ENCODE measurements around the gene ENOX2.

GRCh38 chrX:130594453-130594916 is 308.5 kb downstream of the ENOX2 start:
- TF ChIP-seq POLR2A (IDR thresholded peaks at IDR 0.05) (no peak), EP300 (IDR thresholded peaks at IDR 0.05; ENCODE audit: low read depth) (no peak), CTCF (IDR thresholded peaks at IDR 0.05) (no peak), POLR2AphosphoS5 (IDR thresholded peaks at IDR 0.05) (no peak)
